GM18909 (cell line): ENCODE results near the gene UGT2B15.
"Not testable (repeated sequence)": the region's sequence is repeated elsewhere in the genome, so short reads cannot be mapped to it uniquely, and the experiment has no call there.

Experiments
- ATAC-seq: cut with Tn5 transposase; IDR thresholded peaks from one replicate; pipeline ENCODE4 v1.9.1; 2021; ENCODE audit warnings: mild to moderate bottlenecking; ENCODE audit not compliant: unreplicated experiment, poor library complexity

The UGT2B15 gene

DNA sequence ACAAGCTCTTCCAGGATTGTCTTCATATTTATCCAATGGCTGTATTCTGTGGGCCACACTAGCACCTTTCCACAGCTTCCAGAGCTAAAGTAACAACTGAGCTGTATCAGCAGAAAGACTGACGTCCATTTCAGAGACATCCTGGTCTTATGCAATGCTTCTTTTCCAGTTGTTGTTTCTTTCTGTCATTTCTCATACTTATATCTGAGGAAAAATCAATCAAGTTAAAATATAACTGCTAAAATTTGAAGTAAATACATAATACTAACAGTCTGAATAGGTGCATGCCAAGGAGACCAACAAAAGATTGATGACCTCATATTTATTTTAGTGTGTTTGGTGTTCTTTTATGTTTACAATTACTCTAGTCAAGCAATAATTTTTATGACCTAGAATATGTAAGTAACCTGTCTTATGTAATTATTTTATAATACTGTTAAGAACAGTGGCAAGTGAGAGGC lies at the start of gene UGT2B15:
Gene UGT2B15 (minus strand): TSS at position 174 of the 461 bp plus-strand sequence. CDS start 34 bp downstream, at position 140.
- ATAC-seq: not testable (repeated sequence)

DNA sequence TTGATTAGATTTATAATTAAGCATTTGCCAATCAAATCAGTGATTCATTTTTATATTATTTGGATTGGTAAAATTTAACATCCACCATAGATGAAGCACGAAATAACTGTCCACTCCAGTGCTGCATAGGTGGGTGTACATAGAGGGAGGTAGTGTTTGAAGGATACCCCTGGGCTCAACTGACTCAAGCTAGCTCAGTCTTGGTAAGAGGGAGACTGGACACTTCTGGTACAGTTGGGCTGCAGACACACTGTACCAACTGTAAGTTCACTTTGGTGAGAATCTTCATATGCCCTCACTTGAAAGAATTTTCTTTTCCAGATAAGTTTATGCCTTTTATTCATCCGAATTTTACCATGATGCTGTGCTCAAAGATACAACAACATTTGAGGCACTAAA lies 48.6 kb upstream of the UGT2B15 start:
- ATAC-seq: no peak

- ATAC-seq: peak; percentile 47
These were observed 48.1 kb upstream of the UGT2B15 start for GRCh38 chr4:68718447-68719074.

GRCh38 chr4:68717999-68718398 lies 47.5 kb upstream of the UGT2B15 start:
- ATAC-seq: peak; percentile 91

- no peak for ATAC-seq
These were observed 43.9 kb upstream of the UGT2B15 start for GRCh38 chr4:68714400-68714799.

DNA sequence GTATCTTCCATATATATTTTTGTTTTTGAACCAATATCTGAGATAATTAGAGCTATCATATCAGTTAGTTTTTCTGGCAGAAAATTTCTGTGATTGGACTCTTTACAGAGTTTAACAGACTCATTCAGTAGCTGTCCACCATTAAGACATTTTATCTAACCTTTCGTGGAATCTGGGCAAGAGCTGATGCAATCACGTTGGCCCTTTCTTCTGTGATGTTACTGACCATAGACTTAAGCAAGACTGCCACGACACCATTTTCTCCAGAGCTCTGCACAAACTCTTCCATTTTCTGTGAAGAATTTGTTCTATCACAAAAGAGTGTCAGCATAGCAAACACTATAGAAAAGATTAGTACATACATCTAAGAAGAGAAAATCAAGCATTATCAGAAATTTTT lies 41.8 kb upstream of the UGT2B15 start:
- ATAC-seq: no peak

DNA sequence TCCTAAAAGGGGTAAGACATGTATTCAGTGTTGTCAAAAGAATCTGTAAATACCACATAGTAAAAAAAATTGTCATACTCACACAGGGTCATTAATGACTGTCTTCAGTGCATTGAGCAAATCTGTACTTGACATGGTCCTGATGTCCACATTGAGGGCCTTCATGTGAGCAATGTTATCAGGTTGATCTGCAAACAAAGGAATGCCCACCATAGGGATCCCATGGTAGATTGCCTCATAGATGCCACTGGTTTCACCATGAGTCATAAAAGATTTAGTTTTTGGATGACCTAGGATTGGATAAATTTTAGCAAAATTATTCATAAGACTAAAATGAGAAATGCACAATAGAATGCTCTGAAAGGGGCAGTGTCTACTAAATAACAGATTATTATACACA lies 38.1 kb upstream of the UGT2B15 start:
- ATAC-seq: no peak

- not testable (repeated sequence) for ATAC-seq
These were observed 32.7 kb upstream of the UGT2B15 start for GRCh38 chr4:68703168-68703567.

DNA sequence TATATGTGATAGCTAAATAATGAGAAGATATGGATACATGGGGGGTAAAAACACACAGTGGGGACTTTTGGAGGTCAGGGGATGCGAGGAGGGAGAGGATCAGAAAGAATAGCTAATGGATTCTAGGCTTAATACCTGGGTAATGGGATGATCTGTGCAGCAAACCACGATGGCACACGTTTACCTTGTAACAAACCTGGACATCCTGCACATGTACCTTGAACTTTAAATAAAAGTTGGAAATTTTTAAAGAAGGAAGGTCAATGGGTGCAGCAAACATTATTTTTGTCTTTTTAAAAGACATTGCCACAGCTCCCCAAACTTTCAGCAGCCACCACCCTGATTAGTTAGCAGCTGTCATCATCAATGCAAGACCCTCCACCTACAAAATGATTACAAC lies 29.7 kb upstream of the UGT2B15 start:
- no peak for ATAC-seq

- ATAC-seq: no peak
These were observed 23.0 kb upstream of the UGT2B15 start for GRCh38 chr4:68693325-68694075.

GRCh38 chr4:68691186-68691585 lies 20.7 kb upstream of the UGT2B15 start:
- ATAC-seq: no peak

DNA sequence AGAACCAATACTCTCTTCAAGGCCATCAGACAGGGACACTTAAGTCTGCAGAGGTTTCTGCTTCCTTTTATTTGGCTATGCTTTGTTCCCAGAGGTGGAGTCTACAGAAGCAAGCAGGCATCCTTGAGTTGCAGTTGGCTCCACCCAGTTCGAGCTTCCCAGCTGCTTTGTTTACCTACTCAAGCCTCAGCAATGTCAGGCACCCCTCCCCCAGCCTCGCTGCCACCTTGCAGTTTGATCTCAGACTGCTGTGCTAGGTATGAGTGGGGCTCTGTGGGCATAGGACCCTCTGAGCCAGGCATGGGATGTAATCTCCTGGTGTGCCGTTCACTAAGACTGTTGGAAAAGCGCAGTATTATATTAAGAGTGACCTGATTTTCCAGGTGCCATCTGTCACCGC lies 12.6 kb upstream of the UGT2B15 start:
- ATAC-seq: no peak

DNA sequence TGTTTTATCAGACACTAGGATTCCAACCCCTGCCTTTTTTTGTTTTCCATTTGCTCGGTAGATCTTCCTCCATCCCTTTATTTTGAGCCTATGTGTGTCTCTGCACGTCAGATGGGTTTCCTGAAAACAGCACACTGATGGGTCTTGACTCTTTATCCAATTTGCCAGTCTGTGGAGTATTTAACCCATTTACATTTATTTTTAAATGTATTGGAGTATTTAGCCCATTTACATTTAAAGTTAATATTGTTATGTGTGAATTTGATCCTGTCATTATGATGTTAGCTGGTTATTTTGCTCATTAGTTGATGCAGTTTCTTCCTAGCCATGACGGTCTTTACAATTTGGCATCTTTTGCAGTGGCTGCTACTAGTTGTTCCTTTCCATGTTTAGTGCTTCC lies 10.8 kb upstream of the UGT2B15 start:
- ATAC-seq: not testable (repeated sequence)

- ATAC-seq: no peak
These were observed 2.7 kb upstream of the UGT2B15 start for GRCh38 chr4:68673143-68673542.

DNA sequence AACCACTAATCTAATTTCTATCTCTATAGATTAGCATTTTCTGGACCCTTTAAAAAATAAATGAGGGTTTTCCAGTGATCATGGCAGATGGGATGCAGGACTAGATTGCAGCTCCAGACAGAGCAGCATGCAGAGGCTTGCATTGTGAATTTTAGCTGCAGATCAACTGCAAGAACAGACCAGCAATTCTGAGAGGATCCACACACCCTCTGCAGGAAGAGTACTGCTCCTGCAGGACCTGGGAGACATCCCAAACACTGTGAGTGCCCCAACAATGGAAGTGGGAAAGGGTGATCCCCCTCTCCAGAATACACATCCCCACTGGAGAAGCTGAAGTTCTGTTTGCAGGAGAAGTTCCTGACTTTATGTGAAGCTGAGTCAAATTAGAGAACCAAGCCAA lies 765 bp upstream of the UGT2B15 start:
- not testable (repeated sequence) for ATAC-seq

- not testable (repeated sequence) for ATAC-seq
These were observed 1.8 kb downstream of the UGT2B15 start for GRCh38 chr4:68668537-68669163.

- not testable (repeated sequence) for ATAC-seq
These were observed 2.9 kb downstream of the UGT2B15 start for GRCh38 chr4:68667551-68667950.

GRCh38 chr4:68664721-68665120 lies 5.7 kb downstream of the UGT2B15 start:
- ATAC-seq: not testable (repeated sequence)

GRCh38 chr4:68662836-68663574 lies 7.4 kb downstream of the UGT2B15 start:
- peak; percentile 41 for ATAC-seq

DNA sequence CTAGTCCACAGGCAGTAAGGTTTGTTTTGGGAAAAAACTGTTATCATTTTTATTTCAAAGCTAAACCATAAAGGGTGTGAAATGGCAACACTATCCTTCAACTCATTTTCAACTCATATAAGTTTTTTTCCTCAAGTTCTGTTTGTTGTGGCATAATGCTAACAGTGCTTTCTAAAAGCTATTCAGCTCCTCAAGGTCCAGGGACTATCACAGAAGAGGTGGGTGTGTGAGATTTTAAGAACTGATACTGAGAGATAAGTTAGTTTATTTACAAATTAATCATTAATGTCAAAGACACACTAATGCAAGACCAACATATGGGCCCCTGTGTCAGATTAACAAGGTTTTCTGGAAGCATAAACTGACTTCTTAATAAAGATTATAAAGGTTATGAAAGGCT lies 11.8 kb downstream of the UGT2B15 start:
- no peak for ATAC-seq
